Measurements from ENCODE around the gene CADPS2.
"Not testable (repeated sequence)": the region's sequence is repeated elsewhere in the genome, so short reads cannot be mapped to it uniquely, and the experiment has no call there.

Gene CADPS2

GRCh38 chr7:122284608-122285007 is 601.7 kb downstream of the CADPS2 start:
- not testable (repeated sequence) for H3K4me1 ChIP-seq (ENCODE audit: insufficient read depth, poor library complexity, severe bottlenecking); H3K27ac ChIP-seq (ENCODE audit: poor library complexity, severe bottlenecking); DNase-seq (ENCODE audit: low spot score); ATAC-seq (ENCODE audit: low read depth); H3K9me3 ChIP-seq (ENCODE audit: severe bottlenecking); H3K36me3 ChIP-seq (ENCODE audit: low read depth); H3K27me3 ChIP-seq (ENCODE audit: insufficient read depth, poor library complexity, severe bottlenecking)
- TF ChIP-seq CTCF (IDR thresholded peaks at IDR 0.05; ENCODE audit: poor library complexity, severe bottlenecking): peak; percentile 27
- H3K4me3 ChIP-seq (ENCODE audit: severe bottlenecking): peak overlapping the region; percentile 33

DNA sequence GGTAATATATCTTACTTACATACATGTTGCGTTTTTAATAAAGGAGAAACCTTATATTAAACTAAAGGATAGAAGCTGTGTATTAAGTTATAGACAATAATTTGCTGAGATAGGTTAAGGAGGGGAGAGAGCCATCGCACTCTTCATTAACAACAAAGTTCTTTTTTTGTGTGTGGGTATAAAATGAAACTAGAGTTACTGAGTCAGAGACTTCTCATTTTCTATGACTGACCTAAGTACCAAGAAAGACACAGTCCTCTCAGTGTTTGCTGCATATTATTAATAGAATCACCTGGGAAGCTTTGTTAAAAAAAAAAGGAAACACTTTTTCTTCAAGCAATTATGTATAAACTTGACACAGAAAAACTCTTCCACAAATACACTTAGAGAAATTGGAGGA is 613.1 kb downstream of the CADPS2 start:
- no peaks in the 10 kb centered on the region for H3K4me1 ChIP-seq (ENCODE audit: insufficient read depth, poor library complexity, severe bottlenecking)
- H3K27ac ChIP-seq (ENCODE audit: poor library complexity, severe bottlenecking): no peak overlapping the region
- H3K27me3 ChIP-seq (ENCODE audit: insufficient read depth, poor library complexity, severe bottlenecking): no peaks in the 10 kb centered on the region
- no peak for ATAC-seq (ENCODE audit: low read depth)
- H3K36me3 ChIP-seq (ENCODE audit: low read depth): no peaks in the 10 kb centered on the region
- no peak for DNase-seq (ENCODE audit: low spot score)
- no peak for TF ChIP-seq CTCF (IDR thresholded peaks at IDR 0.05; ENCODE audit: poor library complexity, severe bottlenecking)
- H3K9me3 ChIP-seq (ENCODE audit: severe bottlenecking): no peaks in the 10 kb centered on the region
- no peak overlapping the region for H3K4me3 ChIP-seq (ENCODE audit: severe bottlenecking)

- DNase-seq (ENCODE audit: low spot score): no peak
- no peak for ATAC-seq (ENCODE audit: low read depth)
These were observed 617.0 kb downstream of the CADPS2 start for GRCh38 chr7:122269241-122269640.

More at GRCh38 chr7:122269241-122269640, 617.0 kb downstream of the CADPS2 start:
- Histone ChIP-seq H3K9me3 (ENCODE audit: severe bottlenecking) (no peaks in the 10 kb centered on the region), H3K27ac (ENCODE audit: poor library complexity, severe bottlenecking) (no peak overlapping the region), H3K27me3 (ENCODE audit: insufficient read depth, poor library complexity, severe bottlenecking) (no peaks in the 10 kb centered on the region), H3K4me1 (ENCODE audit: insufficient read depth, poor library complexity, severe bottlenecking) (no peaks in the 10 kb centered on the region), H3K36me3 (ENCODE audit: low read depth) (no peaks in the 10 kb centered on the region), H3K4me3 (ENCODE audit: severe bottlenecking) (no peak overlapping the region)
- TF ChIP-seq CTCF (IDR thresholded peaks at IDR 0.05; ENCODE audit: poor library complexity, severe bottlenecking): no peak
